ENCODE results near the gene CA9.

CA9 gene

GRCh38 chr9:35719546-35719945, 45.8 kb downstream of the CA9 start:
- no peak for DNase-seq

GRCh38 chr9:35723426-35723825, 49.7 kb downstream of the CA9 start:
- no peak for DNase-seq

- no peak for DNase-seq
These were observed 50.2 kb downstream of the CA9 start for GRCh38 chr9:35723908-35724307.

GRCh38 chr9:35725362-35725761, 51.6 kb downstream of the CA9 start:
- no peak for DNase-seq

GRCh38 chr9:35726931-35727330, 53.2 kb downstream of the CA9 start:
- DNase-seq: peak; percentile 68

GRCh38 chr9:35727676-35728040, 53.9 kb downstream of the CA9 start:
- no peak for DNase-seq

- peak; percentile 39 for DNase-seq
These were observed 54.6 kb downstream of the CA9 start for GRCh38 chr9:35728041-35728971.

- DNase-seq: no peak
These were observed 55.4 kb downstream of the CA9 start for GRCh38 chr9:35729101-35729500.

GRCh38 chr9:35729700-35730485, 56.2 kb downstream of the CA9 start:
- peak; percentile 53 for DNase-seq

GRCh38 chr9:35730486-35730854, 56.7 kb downstream of the CA9 start:
- DNase-seq: no peak
